PC-9 (cell line): ENCODE results near the gene ACTR1B.

Experiments used
- EZH2 ChIP-seq: fragments of 200-600 bp; sonication (generic); IDR thresholded peaks from 2 replicates; pipeline ENCODE4 v1.8.0; 2017; ENCODE audit warnings: antibody characterized with exemption, low read depth
- TF ChIP-seq, protein P1 (sequence below): fragments of 200-600 bp; sonication (generic); conservative IDR thresholded peaks from 2 replicates; pipeline ENCODE4 v1.6.1; 2017; ENCODE audit warnings: mixed run types, antibody characterized with exemption, mild to moderate bottlenecking, moderate library complexity

DNA sequence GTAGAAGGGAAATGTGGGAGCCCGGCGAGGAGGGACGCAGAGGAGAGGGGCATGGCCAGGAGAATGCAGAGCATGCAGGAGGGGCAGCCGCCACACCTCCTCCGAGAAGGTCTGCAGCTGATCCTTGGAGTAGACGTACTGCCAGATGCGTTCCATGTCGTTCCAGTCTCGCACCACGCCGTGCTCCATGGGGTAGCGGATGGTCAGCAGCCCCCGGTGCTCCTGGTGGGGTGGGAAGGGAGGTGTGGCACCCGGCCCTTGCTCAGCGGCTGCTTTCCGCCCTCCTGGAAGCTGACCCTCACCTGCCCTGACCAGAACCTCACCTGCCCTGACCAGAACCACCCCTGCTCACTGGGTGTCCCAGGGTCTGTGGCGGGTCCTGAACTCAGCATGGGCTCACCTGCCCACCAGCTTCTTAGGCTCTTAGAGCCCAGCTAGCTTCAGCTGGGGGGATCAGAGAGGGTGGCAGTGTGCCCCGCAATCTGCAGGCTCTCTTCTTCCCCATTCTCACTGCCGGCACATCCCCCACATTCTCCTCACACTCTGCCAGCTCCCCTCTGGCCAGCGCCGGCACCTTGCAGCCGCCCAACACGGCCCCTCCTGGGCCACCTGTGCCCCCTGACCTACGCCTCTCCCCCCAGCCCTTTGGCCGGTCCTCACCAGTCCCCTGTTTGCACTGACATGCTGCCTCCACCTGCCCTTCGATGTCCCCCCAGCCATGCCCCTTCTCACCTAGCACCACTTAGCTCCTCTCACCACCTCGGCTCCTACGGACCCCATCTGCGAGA is 4.4 kb downstream of the ACTR1B start:
- TF ChIP-seq, protein P1, sequence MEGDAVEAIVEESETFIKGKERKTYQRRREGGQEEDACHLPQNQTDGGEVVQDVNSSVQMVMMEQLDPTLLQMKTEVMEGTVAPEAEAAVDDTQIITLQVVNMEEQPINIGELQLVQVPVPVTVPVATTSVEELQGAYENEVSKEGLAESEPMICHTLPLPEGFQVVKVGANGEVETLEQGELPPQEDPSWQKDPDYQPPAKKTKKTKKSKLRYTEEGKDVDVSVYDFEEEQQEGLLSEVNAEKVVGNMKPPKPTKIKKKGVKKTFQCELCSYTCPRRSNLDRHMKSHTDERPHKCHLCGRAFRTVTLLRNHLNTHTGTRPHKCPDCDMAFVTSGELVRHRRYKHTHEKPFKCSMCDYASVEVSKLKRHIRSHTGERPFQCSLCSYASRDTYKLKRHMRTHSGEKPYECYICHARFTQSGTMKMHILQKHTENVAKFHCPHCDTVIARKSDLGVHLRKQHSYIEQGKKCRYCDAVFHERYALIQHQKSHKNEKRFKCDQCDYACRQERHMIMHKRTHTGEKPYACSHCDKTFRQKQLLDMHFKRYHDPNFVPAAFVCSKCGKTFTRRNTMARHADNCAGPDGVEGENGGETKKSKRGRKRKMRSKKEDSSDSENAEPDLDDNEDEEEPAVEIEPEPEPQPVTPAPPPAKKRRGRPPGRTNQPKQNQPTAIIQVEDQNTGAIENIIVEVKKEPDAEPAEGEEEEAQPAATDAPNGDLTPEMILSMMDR: no peak
- TF ChIP-seq EZH2: no peak
